GM19193 (cell line): ENCODE data around the gene NLGN1.

Experiments used
- POLR2A ChIP-seq: IDR thresholded peaks from 4 replicates; pipeline ENCODE4 v1.6.1; 2011; ENCODE audit not compliant: insufficient read depth, insufficient read length; ENCODE audit errors: extremely low read depth

The NLGN1 gene

GRCh38 chr3:174126990-174127758 lies 729.6 kb downstream of the NLGN1 start:
- no peak for TF ChIP-seq POLR2A

GRCh38 chr3:174132006-174132405 lies 734.5 kb downstream of the NLGN1 start:
- no peak for TF ChIP-seq POLR2A

- no peak for TF ChIP-seq POLR2A
Measured at GRCh38 chr3:174132421-174133042, 735.0 kb downstream of the NLGN1 start.

GRCh38 chr3:174146008-174146407 lies 748.5 kb downstream of the NLGN1 start:
- no peak for TF ChIP-seq POLR2A

- TF ChIP-seq POLR2A = no peak
Measured at GRCh38 chr3:174147798-174148197, 750.3 kb downstream of the NLGN1 start.

- TF ChIP-seq POLR2A = no peak
Measured at GRCh38 chr3:174153871-174154270, 756.3 kb downstream of the NLGN1 start.

GRCh38 chr3:174156200-174156599 lies 758.7 kb downstream of the NLGN1 start:
- no peak for TF ChIP-seq POLR2A

GRCh38 chr3:174158674-174159073 lies 761.1 kb downstream of the NLGN1 start:
- TF ChIP-seq POLR2A = no peak

- TF ChIP-seq POLR2A = no peak
Measured at GRCh38 chr3:174159604-174160003, 762.1 kb downstream of the NLGN1 start.

GRCh38 chr3:174162550-174162949 lies 765.0 kb downstream of the NLGN1 start:
- TF ChIP-seq POLR2A = no peak

GRCh38 chr3:174168026-174168425 lies 770.5 kb downstream of the NLGN1 start:
- TF ChIP-seq POLR2A = no peak

GRCh38 chr3:174168538-174169254 lies 771.2 kb downstream of the NLGN1 start:
- TF ChIP-seq POLR2A = no peak

GRCh38 chr3:174169736-174170135 lies 772.2 kb downstream of the NLGN1 start:
- no peak for TF ChIP-seq POLR2A

- TF ChIP-seq POLR2A = no peak
Measured at GRCh38 chr3:174170248-174170647, 772.7 kb downstream of the NLGN1 start.

GRCh38 chr3:174186377-174186989 lies 788.9 kb downstream of the NLGN1 start:
- TF ChIP-seq POLR2A = no peak
